Endothelial cell of umbilical vein (primary cell): ENCODE data around the gene THRSP. TPM values are rescaled to one million over a fixed set of nuclear protein-coding genes. Genes with fewer than 3 reads are reported as not detected.
"Not testable (repeated sequence)": the region's sequence is repeated elsewhere in the genome, so short reads cannot be mapped to it uniquely, and the experiment has no call there.

Experiments used
- BruUV-seq: library from RNA; stranded (reverse); fragments of 400-500 nt; replicated peaks from 2 replicates; lab custom pipeline; 2021; lab: Mats Ljungman, UMichigan
- CTCF ChIA-PET: fragments of 300-600, 350-600 bp; sonication (Branson Sonifier 250); formaldehyde crosslinking; loops from one replicate; lab custom pipeline; 2021; ENCODE audit warnings: antibody characterized with exemption, inconsistent platforms; lab: Charles Lee
- POLR2A ChIA-PET: fragments of 300-600, 350-600 bp; sonication (Branson Sonifier 250); formaldehyde crosslinking; loops from one replicate; lab custom pipeline; 2021; ENCODE audit warnings: antibody characterized with exemption, inconsistent platforms; lab: Charles Lee
- DNase-seq: peaks from one replicate; pipeline ENCODE4 v3.0.0-alpha.2; 2011; ENCODE audit warnings: low read depth, low spot score
- FAIRE-seq: peaks from 2 replicates; lab custom pipeline; 2011; peaks lifted over from hg19 to GRCh38; lab: Jason Lieb, UNC
- H2AFZ ChIP-seq: 2 replicates; pipeline ENCODE4 v1.6.0; 2012; ENCODE audit warnings: low read depth, low read length, control low read depth, inconsistent platforms
- H3K27ac ChIP-seq: 2 replicates; pipeline ENCODE4 v1.5.1; 2011; ENCODE audit warnings: low read depth, mild to moderate bottlenecking, control low read depth, low read length, moderate library complexity; ENCODE audit not compliant: insufficient read depth
- H3K27me3 ChIP-seq, 2 experiments: 2 replicates each; pipeline versions ENCODE4 v1.6.0 to v1.6.1; 2011; ENCODE audit warnings: low read length in 2 of 2, mixed read lengths in 1 of 2; ENCODE audit not compliant: control insufficient read depth in 2 of 2, insufficient read depth in 2 of 2
- H3K36me3 ChIP-seq, 2 experiments: 2 replicates in 1 of 2; 3 replicates in 1 of 2; pipeline ENCODE4 v1.5.1; 2011; ENCODE audit warnings: low read length in 2 of 2, mild to moderate bottlenecking in 1 of 2, moderate library complexity in 1 of 2; ENCODE audit not compliant: control insufficient read depth in 2 of 2, insufficient read depth in 2 of 2; ENCODE audit errors: extremely low read depth in 1 of 2
- H3K4me1 ChIP-seq: 3 replicates; pipeline ENCODE4 v1.5.1; 2011; ENCODE audit warnings: mild to moderate bottlenecking, low read length; ENCODE audit not compliant: control insufficient read depth, insufficient read depth; ENCODE audit errors: extremely low read depth
- H3K4me2 ChIP-seq: 2 replicates; pipeline ENCODE4 v1.6.1; 2011; ENCODE audit warnings: low read length, control low read depth, mixed read lengths; ENCODE audit not compliant: insufficient read depth
- H3K4me3 ChIP-seq, 3 experiments: fragments of 200-600 bp in 1 of 3; sonication (generic), shearing (Covaris generic) in 1 of 3; replicated peaks in 1 of 3; 2 replicates each; pipeline ENCODE4 v1.5.1; 2011 to 2016; ENCODE audit warnings: control low read depth in 3 of 3, low read length in 3 of 3, mild to moderate bottlenecking in 2 of 3, inconsistent platforms in 1 of 3, low read depth in 1 of 3, moderate library complexity in 1 of 3; ENCODE audit not compliant: insufficient read depth in 1 of 3
- H3K79me2 ChIP-seq: 2 replicates; pipeline ENCODE4 v1.6.0; 2012; ENCODE audit warnings: low read length, inconsistent platforms; ENCODE audit not compliant: control insufficient read depth, insufficient read depth
- H3K9ac ChIP-seq: replicated peaks from 2 replicates; pipeline ENCODE3; 2011; ENCODE audit warnings: low read length, control low read depth; ENCODE audit not compliant: insufficient read depth; ENCODE audit errors: extremely low read depth
- H3K9me1 ChIP-seq: replicated peaks from 3 replicates; pipeline ENCODE4 v1.6.0; 2011; ENCODE audit warnings: mild to moderate bottlenecking, low read length; ENCODE audit not compliant: control insufficient read depth, insufficient read depth; ENCODE audit errors: extremely low read depth
- H3K9me3 ChIP-seq: replicated peaks from 2 replicates; pipeline ENCODE4 v1.5.1; 2012; ENCODE audit warnings: low read length, inconsistent platforms; ENCODE audit not compliant: control insufficient read depth, insufficient read depth
- H4K20me1 ChIP-seq: replicated peaks from 2 replicates; pipeline ENCODE3; 2011; ENCODE audit warnings: mild to moderate bottlenecking, low read length; ENCODE audit not compliant: control insufficient read depth, insufficient read depth; ENCODE audit errors: extremely low read depth
- EZH2 ChIP-seq: IDR thresholded peaks from 2 replicates; pipeline ENCODE4 v1.6.1; 2012; ENCODE audit warnings: borderline replicate concordance, low read depth, mild to moderate bottlenecking, moderate library complexity, low read length, inconsistent platforms; ENCODE audit not compliant: severe bottlenecking
- GATA2 ChIP-seq: IDR thresholded peaks from 2 replicates; pipeline ENCODE4 v1.7.0; 2011; ENCODE audit warnings: low read depth, mild to moderate bottlenecking, moderate library complexity, mixed read lengths, low read length; ENCODE audit not compliant: insufficient read length, insufficient read depth
- JUN ChIP-seq: IDR thresholded peaks from 2 replicates; pipeline ENCODE4 v1.6.1; 2011; ENCODE audit warnings: borderline replicate concordance, low read depth; ENCODE audit not compliant: insufficient read length, insufficient read depth
- POLR2A ChIP-seq: IDR thresholded peaks from 2 replicates; pipeline ENCODE4 v1.6.1; 2012; ENCODE audit warnings: low read depth, mild to moderate bottlenecking, control low read depth, low read length
- POLR2AphosphoS5 ChIP-seq: IDR thresholded peaks from 2 replicates; pipeline ENCODE4 v1.6.1; 2012; ENCODE audit warnings: low read depth, mild to moderate bottlenecking, control low read depth, low read length, moderate library complexity; ENCODE audit not compliant: insufficient read depth
- dilution Hi-C: fragments of 300-500 bp; cut with MboI; formaldehyde crosslinking; loops from one replicate; pipeline ENCODE4 v1.15.0; 2019; ENCODE audit warnings: low sequenced_read_pairs; ENCODE audit not compliant: extremely low pct_ligation_motif_present
- intact Hi-C: fragments of 100-400 bp; cut with micrococcal nuclease; formaldehyde crosslinking; loops from one replicate; pipeline ENCODE4 v1.10.0; 2022
- polyA plus RNA-seq, 4 experiments: library from polyadenylated mRNA; depleted of rRNA in 3 of 4; stranded (reverse) in 3 of 4; unstranded in 1 of 4; fragments of >200 nt; gene quantifications; 2 replicates each; pipeline versions ENCODE4 v1.2.1 to v1.2.3, GENCODE V29; 2011 to 2012; ENCODE audit warnings: missing spikeins in 1 of 4
- total RNA-seq: library from RNA; stranded (reverse); gene quantifications from 2 replicates; pipeline ENCODE4 v1.2.3, GENCODE V29; 2021

The THRSP gene
- total and polyA plus RNA-seq, 2 donors (not counting 3 experiments of a cell fraction or from before 2014, with no cell fraction given) = not detected

DNA sequence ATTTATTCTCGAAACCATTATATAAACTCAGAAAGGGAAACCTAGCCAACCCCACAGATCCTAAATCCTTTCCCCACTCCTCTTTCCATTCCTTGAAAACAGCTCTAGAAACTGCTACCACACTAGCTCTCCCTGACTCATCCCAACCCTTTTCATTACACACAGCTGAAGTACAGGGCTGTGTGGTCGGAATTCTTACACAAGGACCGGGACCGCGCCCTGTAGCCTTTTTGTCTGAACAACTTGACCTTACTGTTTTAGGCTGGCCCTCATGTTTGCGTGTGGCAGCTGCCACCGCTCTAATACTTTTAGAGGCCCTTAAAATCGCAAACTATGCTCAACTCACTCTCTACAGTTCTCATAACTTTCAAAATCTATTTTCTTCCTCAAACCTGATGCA is 20.8 kb downstream of the THRSP start:
- DNase-seq, H3K4me1 ChIP-seq, H4K20me1 ChIP-seq, dilution Hi-C loops, H3K9me3 ChIP-seq, CTCF ChIA-PET, POLR2A ChIA-PET, H3K9me1 ChIP-seq, H3K4me3 ChIP-seq, H3K4me2 ChIP-seq, FAIRE-seq, intact Hi-C loops, H3K27ac ChIP-seq, H3K79me2 ChIP-seq, H3K36me3 ChIP-seq, H2AFZ ChIP-seq, H3K9ac ChIP-seq, BruUV-seq, H3K27me3 ChIP-seq: not testable (repeated sequence)

DNA sequence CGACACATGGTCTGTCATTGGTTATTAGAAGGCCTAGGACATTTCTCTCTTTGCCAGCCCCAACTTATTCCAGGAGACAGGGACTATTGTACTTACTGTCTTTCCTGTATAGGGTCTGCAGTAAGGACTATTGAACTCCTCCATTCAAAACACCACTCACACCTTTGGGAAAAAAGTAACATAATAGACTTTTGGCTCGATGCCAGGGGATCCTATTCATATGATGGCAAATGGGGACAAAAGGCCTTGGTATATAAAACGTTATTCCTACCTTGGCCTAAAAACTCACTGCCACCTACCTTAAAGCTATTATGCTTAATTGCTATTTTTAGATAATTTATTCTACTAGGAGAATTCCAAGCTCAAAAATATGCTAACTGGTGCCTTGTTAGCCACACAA is 22.3 kb downstream of the THRSP start:
- intact Hi-C loops = no loop called here
- Histone ChIP-seq H3K4me3 (no peak overlapping the region), H2AFZ (no peak overlapping the region), H3K4me2 (no peak overlapping the region), H3K9ac (no peak overlapping the region), H4K20me1 (no peaks in the 10 kb centered on the region), H3K27me3 (no peaks in the 10 kb centered on the region), H3K9me1 (no peaks in the 10 kb centered on the region), H3K36me3 (no peaks in the 10 kb centered on the region), H3K4me1 (no peaks in the 10 kb centered on the region), H3K9me3 (no peaks in the 10 kb centered on the region), H3K79me2 (no peaks in the 10 kb centered on the region), H3K27ac (no peak overlapping the region)
- CTCF ChIA-PET = no interaction called here
- dilution Hi-C loops = no loop called here
- no peak for TF ChIP-seq GATA2
- no peak for TF ChIP-seq JUN
- TF ChIP-seq EZH2 = no peak
- no peak for TF ChIP-seq POLR2A
- no peak for TF ChIP-seq POLR2AphosphoS5
- FAIRE-seq (no peak), DNase-seq (no peak)
- no TSS peak for BruUV-seq
- POLR2A ChIA-PET = no interaction called here

DNA sequence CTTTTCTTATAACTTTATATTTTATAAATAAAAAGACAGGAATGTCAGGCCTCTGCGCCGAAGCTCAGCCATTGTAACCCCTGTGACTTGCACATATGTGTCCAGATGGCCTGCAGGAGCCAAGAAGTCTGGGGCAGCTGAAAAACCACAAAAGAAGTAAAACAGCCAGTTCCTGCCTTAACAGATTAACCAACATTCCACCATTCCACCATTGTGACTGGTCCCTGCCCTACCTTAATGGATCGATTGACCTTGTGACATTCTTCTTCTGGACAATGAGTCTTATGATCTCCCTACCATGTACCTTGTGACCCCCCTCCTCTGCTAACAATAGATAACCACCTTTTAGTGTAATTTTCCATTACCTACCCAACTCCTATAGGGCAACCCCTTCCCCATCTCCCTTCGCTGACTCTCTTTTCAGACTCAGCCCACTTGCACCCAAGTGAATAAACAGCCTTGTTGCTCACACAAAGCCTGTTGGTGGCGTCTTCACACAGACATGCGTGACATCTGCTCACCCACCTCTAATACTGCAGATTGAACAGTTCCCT is 22.9 kb downstream of the THRSP start:
- H3K4me1 ChIP-seq, POLR2A ChIA-PET, DNase-seq, H4K20me1 ChIP-seq, H3K9ac ChIP-seq, BruUV-seq, H3K36me3 ChIP-seq, dilution Hi-C loops, H2AFZ ChIP-seq, H3K27me3 ChIP-seq, H3K79me2 ChIP-seq, intact Hi-C loops, H3K9me3 ChIP-seq, H3K27ac ChIP-seq, FAIRE-seq, H3K9me1 ChIP-seq, H3K4me3 ChIP-seq, H3K4me2 ChIP-seq, CTCF ChIA-PET: not testable (repeated sequence)
